GM23248 (cell line): ENCODE measurements around the gene LARP6.

Experiments
- EZH2 ChIP-seq: fragments of 200-600 bp; sonication (generic); IDR thresholded peaks from 2 replicates; pipeline ENCODE4 v1.6.1; 2018; ENCODE audit warnings: antibody characterized with exemption, mild to moderate bottlenecking; ENCODE audit not compliant: insufficient read depth, poor library complexity, severe bottlenecking
- EZH2phosphoT487 ChIP-seq: fragments of 200-600 bp; sonication (generic); IDR thresholded peaks from 2 replicates; pipeline ENCODE4 v1.6.1; 2018; ENCODE audit warnings: antibody characterized with exemption, moderate library complexity, mild to moderate bottlenecking, low read depth; ENCODE audit not compliant: insufficient read depth

GRCh38 chr15:70852501-70853317 lies 1.2 kb downstream of the LARP6 start:
- TF ChIP-seq EZH2phosphoT487: no peak
- TF ChIP-seq EZH2: no peak
